Ovary (tissue), 3 donors: ENCODE results near the gene BAG5.

Experiments used
- CTCF ChIP-seq, 3 donors: fragments of 450-650 bp in 2 of 3; fragments of 200-600 bp in 1 of 3; IDR thresholded peaks; one replicate each; pipeline versions ENCODE4 v1.5.1 to v1.8.0; 2016 to 2022; ENCODE audit warnings: antibody characterized with exemption in 3 of 3, mild to moderate bottlenecking in 1 of 3
- POLR2A ChIP-seq: fragments of 450-650 bp; IDR thresholded peaks from one replicate; pipeline ENCODE4 v1.6.1; 2017; ENCODE audit warnings: antibody characterized with exemption, mild to moderate bottlenecking, moderate library complexity
- donor health status: DM: no; HTN: no; CAD: no.

DNA sequence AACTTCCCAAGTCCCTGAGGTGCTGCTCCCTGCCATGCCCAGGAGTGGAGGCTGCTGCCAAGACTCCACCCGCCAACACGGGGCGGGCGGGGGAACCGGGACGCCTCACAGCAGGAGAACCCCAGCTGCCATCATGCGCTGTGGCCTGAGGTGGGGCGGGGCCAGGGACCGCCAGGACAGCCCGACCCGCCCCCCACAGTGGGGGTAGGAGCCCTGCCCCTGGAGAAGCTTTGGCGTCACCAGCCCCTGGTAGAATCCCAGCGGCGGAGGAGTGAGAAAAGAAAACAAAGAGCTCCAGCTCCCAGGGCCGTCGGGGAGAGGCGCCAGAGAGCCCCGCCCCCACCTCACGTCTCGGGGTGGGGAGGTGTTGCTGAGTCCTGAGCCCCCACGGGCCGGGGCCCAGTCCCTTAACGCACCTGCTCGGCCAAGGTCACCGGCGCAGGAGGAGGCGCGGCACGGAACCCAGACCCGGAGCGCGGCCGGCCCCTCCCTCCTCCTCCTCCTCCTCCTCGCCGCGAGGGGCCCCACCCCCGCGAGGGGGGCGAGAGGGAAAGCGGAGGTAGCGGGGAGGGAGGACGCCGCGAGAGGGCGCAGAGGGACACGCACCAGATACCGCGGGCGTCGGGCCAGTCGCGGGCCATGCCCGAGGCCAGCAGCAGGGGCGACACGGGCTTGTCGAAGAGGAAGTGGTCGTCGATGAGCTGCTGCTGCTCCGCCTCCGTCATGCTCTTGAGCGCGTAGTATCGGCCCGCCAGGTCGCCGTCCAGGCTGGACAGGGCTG, 41.6 kb downstream of the BAG5 start:
- TF ChIP-seq POLR2A (peak; percentile 38), CTCF (IDR thresholded peaks at IDR 0.05) (peak; percentile 63 to 78 (median 75))
